Skin epidermis (tissue), 12 donors: ENCODE data around the gene CDC73.
A peak's percentile ranks its signal among the peaks of the same experiment; 100 is the strongest.

Experiments
- H3K27ac ChIP-seq, 21 experiments: fragments of 200-600 bp; sonication (generic) in 11 of 21; one replicate each; pipeline ENCODE4 v1.5.0; 2020; ENCODE audit warnings: mild to moderate bottlenecking in 3 of 21, inconsistent platforms in 2 of 21, moderate library complexity in 2 of 21
- H3K4me3 ChIP-seq, 7 experiments: fragments of 200-600 bp; sonication (generic) in 2 of 7; one replicate each; pipeline ENCODE4 v1.5.0; 2020; ENCODE audit warnings: inconsistent platforms in 2 of 7, mild to moderate bottlenecking in 2 of 7, moderate library complexity in 1 of 7

The CDC73 gene

GRCh38 chr1:193121616-193122593 is at the start of gene CDC73:
Gene CDC73 (plus strand): TSS chr1:193122031. CDS start chr1:193122201, 170 bp downstream.
- Histone ChIP-seq H3K4me3 (peak within 1 kb of the TSS; percentile 49 to 88 (median 73)), H3K27ac (peak within 1 kb of the TSS; percentile 76 to 98 (median 95))

GRCh38 chr1:193077991-193078390 is 43.8 kb upstream of the CDC73 start:
- H3K4me3 ChIP-seq, result no peak overlapping the region
- no peak overlapping the region for H3K27ac ChIP-seq

GRCh38 chr1:193079187-193079586 is 42.6 kb upstream of the CDC73 start:
- Histone ChIP-seq H3K4me3 (no peak overlapping the region), H3K27ac (no peak overlapping the region)

GRCh38 chr1:193083365-193084088 is 38.3 kb upstream of the CDC73 start:
- Histone ChIP-seq H3K4me3 (no peak overlapping the region), H3K27ac (no peak overlapping the region)

DNA sequence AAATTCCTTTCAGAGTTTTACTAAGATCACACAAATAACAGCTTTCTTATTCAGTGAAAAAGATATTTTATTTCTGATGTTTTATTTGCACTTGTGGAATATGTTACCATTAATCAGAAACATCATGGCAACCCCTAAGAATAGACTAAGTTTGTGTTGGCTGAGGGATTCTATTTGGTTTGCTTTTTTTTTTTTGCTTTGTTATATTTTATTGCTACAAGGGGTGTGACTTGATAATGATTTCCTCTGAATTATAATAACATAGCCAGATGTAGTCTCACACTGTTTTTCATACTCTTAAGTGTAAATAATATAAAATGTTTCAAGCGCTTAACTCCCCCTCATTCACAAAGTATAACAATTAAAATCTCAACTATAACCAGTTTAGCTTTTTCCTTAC is 36.6 kb upstream of the CDC73 start:
- no peak overlapping the region for H3K27ac ChIP-seq
- H3K4me3 ChIP-seq, result no peak overlapping the region

DNA sequence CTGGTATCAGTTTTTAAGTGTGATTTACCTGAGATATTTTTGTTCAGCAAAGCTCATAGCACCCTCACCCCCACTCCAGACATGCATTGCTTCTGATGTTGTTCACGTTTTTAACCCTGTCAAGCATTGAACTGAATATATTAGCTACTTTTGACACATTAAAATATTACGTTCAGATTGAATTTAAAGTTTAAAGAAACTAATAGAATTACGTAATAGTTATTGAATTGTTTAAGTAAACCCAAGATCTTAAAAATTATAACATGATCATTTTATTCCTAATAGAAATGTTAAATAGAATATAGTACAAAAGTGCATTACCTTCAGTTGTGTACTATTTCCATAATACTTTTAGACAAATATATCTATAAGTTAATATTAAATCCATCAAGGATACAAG is 35.5 kb upstream of the CDC73 start:
- Histone ChIP-seq H3K4me3 (no peak overlapping the region), H3K27ac (no peak overlapping the region)

GRCh38 chr1:193087893-193088292 is 33.9 kb upstream of the CDC73 start:
- no peak overlapping the region for H3K4me3 ChIP-seq
- H3K27ac ChIP-seq, result no peak overlapping the region

DNA sequence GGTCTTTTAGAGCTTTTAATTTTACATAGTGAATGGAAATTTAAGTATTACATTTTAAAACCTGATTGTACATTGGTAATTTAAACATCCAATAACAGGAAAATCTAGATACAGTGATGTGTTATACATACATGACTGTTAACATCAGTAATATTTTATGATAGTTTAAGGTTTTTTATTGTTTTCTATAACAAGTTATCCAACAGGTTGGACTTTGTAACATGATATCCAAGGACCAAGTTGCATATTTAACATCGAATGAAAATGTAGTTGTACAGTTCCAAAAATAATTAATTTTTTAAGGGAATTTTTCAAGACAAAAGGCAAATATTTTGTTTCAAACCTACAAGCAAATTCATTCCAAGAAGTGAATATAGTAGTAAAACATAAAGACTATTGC is 31.0 kb upstream of the CDC73 start:
- Histone ChIP-seq H3K27ac (no peak overlapping the region), H3K4me3 (no peak overlapping the region)

GRCh38 chr1:193094112-193094511 is 27.7 kb upstream of the CDC73 start:
- no peak overlapping the region for H3K4me3 ChIP-seq

GRCh38 chr1:193102662-193103061 is 19.2 kb upstream of the CDC73 start:
- peak overlapping the region in 1 of 21 experiments; percentile 3 for H3K27ac ChIP-seq
- H3K4me3 ChIP-seq, result no peak overlapping the region

More at GRCh38 chr1:193094112-193094511, 27.7 kb upstream of the CDC73 start:
- H3K27ac ChIP-seq, result no peak overlapping the region

- peak overlapping the region; percentile 56 to 92 (median 83) for H3K4me3 ChIP-seq
- peak overlapping the region in 20 of 21 experiments; percentile 69 to 98 (median 90) for H3K27ac ChIP-seq
Observed at GRCh38 chr1:193103759-193104501, 17.9 kb upstream of the CDC73 start.

DNA sequence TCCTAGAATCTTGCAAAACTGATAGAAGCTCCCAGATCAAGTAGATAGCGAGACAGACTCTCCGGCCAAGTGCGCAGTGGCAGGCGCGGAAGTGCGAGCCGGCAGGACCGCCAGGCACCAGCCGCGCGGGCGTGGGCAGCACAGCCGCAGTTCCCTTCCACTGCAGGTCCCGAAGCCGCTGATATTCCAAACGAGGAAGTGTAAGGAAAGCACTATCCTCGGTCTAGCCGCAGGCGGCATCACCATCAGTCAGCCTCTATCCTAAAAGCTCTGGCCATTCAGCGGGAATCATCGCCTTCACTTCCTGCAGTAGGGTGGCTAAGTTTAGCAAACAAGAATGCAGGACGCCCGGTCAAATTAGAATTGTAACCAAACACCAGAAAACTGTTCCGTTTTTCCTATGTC is 17.3 kb upstream of the CDC73 start:
- H3K4me3 ChIP-seq, result peak overlapping the region; percentile 56 to 92 (median 83)
- peak overlapping the region in 20 of 21 experiments; percentile 69 to 98 (median 90) for H3K27ac ChIP-seq

GRCh38 chr1:193104907-193105820 is 16.7 kb upstream of the CDC73 start, which contains the start of gene GLRX2:
Gene GLRX2 (minus strand): TSS chr1:193105414. CDS start chr1:193105382, 32 bp downstream.
- H3K27ac ChIP-seq, result peak within 1 kb of the TSS; percentile 69 to 98 (median 90)
- H3K4me3 ChIP-seq, result peak within 1 kb of the TSS; percentile 56 to 92 (median 83)

GRCh38 chr1:193105821-193106177 is 16.0 kb upstream of the CDC73 start:
- H3K4me3 ChIP-seq, result peak overlapping the region; percentile 56 to 92 (median 83)
- H3K27ac ChIP-seq, result peak overlapping the region in 20 of 21 experiments; percentile 69 to 98 (median 90)

DNA sequence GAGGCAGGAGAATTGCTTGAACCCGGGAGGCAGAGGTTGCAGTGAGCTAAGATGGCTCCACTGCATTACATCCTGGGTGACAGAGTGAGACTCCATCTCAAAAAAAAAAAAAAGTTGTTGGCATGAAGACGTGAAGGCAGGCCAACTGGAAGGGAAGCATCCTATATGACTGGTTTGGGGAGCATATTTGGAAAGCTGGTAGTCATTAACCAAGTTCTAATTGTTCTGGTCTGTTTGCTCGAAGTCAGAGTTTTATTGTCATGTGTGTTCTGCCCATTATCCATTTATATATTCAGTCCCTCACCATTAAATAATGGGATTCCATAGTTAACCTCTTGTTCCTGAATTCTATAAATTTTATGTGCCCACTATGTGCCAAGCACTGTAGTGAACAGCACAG is 13.4 kb upstream of the CDC73 start:
- Histone ChIP-seq H3K4me3 (no peak overlapping the region), H3K27ac (no peak overlapping the region)

GRCh38 chr1:193109619-193110018 is 12.2 kb upstream of the CDC73 start:
- Histone ChIP-seq H3K27ac (no peak overlapping the region), H3K4me3 (no peak overlapping the region)

- no peak overlapping the region for H3K27ac ChIP-seq
- H3K4me3 ChIP-seq, result no peak overlapping the region
Observed at GRCh38 chr1:193110246-193110645, 11.6 kb upstream of the CDC73 start.

GRCh38 chr1:193110864-193111263 is 11.0 kb upstream of the CDC73 start:
- no peak overlapping the region for H3K27ac ChIP-seq
- no peak overlapping the region for H3K4me3 ChIP-seq

DNA sequence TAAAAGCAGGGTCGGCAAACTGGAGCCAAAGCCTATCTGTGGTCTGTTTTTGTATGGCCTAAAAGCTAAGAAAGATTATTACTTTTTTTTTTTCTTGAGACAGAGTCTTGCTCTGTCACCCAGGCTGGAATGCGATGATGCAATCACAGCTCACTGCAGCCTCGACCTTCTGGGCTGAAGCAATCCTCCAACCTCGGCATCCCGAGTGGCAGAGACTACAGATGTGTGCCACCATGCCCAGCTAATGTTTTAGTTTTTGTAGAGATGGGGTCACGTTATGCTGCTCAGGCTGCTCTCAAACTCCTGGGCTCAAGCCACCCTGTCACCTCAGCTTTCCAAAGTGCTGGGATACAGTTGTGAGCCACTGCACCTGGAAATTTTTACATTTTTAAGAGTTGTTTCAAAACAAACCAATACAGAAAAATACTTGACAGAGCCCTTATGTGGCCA is 10.2 kb upstream of the CDC73 start:
- H3K4me3 ChIP-seq, result no peak overlapping the region
- peak overlapping the region in 1 of 21 experiments; percentile 6 for H3K27ac ChIP-seq
